ENCODE results near the gene TOP1.
"Not testable (repeated sequence)": the region's sequence is repeated elsewhere in the genome, so short reads cannot be mapped to it uniquely, and the experiment has no call there.

The TOP1 gene

DNA sequence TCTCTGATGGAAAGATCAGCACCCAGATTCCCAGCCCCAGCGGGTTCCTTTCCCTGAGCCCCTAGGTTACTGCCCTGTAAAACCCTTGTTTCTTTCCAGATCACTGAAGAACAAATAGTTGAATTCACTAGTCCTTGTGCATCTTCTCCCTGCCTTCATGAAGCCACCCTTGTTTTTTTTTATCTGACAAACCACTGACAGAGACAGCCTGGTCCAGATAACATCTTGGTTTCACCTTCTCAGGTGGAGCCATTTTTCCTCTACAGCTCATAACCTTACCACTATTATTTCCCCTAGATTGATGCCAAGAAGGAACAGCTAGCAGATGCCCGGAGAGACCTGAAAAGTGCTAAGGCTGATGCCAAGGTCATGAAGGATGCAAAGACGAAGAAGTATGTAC is 92.8 kb downstream of the TOP1 start:
- in situ Hi-C loops (cut with MboI; ENCODE audit: low sequenced_read_pairs), result no loop called here

DNA sequence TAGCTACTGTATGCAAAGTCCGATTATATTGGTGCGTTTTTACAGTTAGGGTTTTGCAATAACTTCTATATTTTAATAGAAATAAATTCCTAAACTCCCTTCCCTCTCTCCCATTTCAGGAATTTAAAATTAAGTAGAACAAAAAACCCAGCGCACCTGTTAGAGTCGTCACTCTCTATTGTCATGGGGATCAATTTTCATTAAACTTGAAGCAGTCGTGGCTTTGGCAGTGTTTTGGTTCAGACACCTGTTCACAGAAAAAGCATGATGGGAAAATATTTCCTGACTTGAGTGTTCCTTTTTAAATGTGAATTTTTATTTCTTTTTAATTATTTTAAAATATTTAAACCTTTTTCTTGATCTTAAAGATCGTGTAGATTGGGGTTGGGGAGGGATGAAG is 95.0 kb downstream of the TOP1 start:
- in situ Hi-C loops (cut with MboI; ENCODE audit: low sequenced_read_pairs), result no loop called here

DNA sequence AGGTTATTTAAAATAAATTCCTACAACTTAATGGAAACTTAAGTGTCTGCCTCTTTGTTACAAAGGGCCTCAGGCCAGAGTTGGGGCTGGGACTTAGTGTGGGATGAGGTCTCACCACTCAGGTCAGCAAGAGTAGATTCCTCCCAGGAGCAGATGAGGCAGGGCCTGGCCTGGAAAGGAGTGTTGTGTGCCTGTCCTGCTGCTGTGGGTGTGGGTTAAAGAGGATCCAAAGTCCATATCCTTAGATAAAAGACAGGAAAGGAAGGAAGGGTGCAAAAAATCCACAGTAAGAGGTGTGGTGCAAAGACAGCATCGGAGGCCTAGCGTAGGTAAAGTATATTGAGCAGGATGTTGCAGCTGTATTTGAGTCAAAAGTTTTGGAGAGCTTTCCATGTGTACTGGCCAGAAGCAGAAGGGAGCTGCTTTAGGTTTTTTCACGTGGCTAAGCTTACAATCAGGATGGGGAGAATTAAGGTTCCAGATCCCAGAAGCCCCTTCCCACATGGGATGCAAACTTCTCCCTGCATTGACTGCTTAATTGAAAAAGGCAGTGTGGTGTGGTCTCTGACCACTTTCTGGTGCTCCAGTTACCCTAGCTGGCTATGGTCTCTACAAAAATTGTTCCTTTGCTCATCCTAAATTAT is 96.0 kb downstream of the TOP1 start:
- in situ Hi-C loops (cut with MboI; ENCODE audit: low sequenced_read_pairs), result no loop called here

DNA sequence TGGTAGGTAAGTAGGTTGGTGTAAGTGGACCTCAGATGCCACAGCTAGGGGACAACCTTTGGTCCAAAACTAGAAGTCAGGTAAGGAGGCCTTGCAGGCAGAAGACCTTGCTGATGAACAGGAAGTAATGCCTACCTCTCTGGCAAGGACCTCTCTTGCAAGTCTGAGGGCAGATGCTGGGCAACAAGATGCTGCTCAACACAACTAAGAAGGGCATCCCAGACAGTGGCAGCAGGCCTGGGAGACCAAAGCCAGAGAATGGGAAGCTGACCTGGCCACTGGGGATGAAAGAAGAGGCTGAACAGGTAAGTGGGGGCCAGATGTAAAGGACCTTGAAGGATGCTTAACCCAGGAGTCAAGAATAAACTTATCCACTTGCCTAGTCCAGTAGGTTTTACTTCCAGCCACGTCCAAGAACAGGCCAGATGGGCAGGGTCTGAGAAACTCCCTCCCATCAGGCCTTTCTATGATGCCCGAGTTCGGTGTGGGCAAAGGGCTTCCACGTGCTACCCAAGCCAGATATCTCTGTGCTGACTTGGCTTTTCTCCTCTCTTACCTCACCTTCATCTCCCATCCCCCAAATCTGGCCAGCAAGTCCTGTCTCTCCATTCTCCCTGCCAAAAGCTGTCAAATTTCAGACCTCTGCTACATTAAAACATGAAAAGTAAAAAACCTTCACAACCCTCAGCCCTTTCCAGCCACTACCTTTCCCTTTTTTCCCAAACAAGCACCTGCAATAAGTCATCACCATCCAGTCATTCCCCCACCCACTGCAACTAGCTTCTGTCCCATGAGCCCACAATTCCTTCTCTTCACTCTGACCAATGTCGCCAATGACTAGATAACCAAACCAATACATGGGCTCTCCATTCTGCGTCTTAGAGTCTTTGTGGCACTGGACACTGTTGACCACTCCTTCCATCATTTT is 97.2 kb downstream of the TOP1 start:
- in situ Hi-C loops (cut with MboI; ENCODE audit: low sequenced_read_pairs), result no loop called here

DNA sequence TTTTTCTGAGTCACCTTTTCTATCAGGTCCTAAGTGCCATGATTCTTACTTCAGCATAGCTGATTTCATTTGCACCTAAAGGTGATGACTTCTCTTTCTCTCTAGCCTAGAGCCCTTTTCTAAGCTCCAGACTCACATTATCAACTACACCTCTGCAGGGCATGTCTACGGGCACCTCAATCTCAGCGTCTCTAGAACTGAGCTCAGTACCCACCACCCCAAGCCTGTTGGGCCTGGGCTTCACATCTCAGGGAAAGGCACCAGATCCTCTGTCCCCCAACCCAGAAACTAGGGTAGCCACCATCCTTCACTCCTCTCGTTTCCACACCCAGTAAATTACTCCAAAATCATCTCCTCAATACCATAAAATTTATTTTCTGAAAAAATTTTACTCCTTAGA is 98.1 kb downstream of the TOP1 start:
- in situ Hi-C loops (cut with MboI; ENCODE audit: low sequenced_read_pairs), result no loop called here

DNA sequence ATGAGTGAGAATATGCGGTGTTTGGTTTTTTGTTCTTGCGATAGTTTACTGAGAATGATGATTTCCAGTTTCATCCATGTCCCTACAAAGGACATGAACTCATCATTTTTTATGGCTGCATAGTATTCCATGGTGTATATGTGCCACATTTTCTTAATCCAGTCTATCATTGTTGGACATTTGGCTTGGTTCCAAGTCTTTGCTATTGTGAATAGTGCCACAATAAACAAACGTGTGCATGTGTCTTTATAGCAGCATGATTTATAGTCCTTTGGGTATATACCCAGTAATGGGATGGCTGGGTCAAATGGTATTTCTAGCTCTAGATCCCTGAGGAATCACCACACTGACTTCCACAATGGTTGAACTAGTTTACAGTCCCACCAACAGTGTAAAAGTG is 99.7 kb downstream of the TOP1 start:
- in situ Hi-C loops (cut with MboI; ENCODE audit: low sequenced_read_pairs), result not testable (repeated sequence)

DNA sequence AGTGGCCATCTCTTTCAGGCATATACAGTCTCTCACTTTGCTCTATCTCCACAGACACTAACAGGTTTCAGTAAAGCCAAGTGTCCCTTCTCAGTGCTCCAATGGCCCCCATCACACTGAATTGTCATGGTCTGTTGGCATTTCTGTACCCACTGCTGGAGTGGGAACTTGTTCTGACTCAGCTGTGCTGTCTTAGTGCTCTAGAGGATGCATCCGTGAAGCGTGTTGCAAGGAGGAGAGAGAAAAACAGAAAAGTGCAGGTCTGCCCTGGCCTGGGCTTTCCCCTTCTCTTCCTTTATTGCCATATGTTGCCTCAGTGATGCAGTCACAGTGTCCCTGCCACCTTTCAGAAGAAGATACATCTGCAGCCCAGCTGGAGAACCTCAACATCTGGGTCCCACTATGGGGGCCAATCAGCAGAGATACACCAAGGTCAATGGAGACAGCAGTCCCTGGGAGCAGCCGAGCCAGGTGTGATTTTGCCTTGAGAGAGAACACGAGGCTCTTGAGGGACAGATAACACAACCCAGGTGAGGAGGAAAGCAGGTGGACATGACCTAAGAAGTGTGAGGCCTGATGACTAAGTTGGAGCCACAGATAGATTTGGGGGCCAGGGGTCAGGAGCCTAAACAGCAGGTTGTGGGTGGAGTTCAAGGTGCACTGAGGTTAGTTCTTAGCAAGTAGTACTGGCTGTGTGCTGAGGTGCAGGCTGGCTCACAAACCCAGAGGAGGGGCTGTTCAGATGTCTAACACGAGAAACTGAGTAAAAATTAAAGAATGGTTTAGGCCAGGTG is 103.2 kb downstream of the TOP1 start:
- in situ Hi-C loops (cut with MboI; ENCODE audit: low sequenced_read_pairs), result no loop called here

DNA sequence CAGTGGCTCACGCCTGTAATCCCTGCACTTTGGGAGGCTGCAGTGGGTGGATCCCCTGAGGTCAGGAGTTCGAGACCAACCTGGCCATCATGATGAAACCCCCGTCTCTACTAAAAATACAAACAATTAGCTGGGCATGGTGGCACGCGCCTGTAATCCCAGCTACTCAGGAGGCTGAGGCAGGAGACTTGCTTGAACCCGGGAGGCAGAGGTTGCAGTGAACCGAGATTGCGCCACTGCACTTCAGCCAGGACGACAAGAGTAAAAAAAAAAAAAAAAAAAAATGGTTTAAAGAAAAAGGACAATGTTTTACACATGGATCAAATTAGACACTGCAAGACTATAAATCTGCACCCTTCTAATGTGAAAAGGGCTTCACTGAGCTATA is 103.8 kb downstream of the TOP1 start:
- in situ Hi-C loops (cut with MboI; ENCODE audit: low sequenced_read_pairs), result not testable (repeated sequence)

DNA sequence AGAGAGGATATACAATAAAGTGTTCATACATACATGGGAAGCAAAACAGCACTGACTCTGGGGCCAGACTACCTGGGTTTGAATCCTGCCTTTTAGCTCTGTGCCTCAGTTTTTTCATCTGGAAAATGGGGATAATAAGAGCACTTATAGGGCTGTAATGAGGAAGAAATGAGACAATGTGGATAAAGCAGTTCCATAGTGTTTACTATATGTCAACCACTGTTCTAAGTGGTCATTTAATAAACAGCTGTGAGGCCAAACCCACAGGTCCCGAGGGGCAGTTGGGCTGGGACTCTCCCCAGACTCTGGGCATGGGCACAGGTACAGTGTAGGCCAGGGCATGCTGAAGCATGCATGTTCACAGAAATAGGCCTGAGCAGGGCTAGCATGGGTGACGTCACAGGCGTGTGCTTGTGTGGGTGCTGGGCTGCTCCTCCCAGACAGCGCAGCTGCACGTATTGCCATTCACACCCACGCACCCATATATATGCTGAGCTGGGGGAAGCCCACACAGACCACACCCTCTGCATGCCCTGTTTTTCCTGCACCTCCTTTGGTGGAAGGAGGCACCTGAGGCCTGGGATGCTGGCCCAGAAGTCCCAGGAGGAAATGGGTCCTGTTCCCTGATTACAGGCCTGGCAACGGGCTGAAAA is 105.2 kb downstream of the TOP1 start:
- in situ Hi-C loops (cut with MboI; ENCODE audit: low sequenced_read_pairs), result no loop called here

DNA sequence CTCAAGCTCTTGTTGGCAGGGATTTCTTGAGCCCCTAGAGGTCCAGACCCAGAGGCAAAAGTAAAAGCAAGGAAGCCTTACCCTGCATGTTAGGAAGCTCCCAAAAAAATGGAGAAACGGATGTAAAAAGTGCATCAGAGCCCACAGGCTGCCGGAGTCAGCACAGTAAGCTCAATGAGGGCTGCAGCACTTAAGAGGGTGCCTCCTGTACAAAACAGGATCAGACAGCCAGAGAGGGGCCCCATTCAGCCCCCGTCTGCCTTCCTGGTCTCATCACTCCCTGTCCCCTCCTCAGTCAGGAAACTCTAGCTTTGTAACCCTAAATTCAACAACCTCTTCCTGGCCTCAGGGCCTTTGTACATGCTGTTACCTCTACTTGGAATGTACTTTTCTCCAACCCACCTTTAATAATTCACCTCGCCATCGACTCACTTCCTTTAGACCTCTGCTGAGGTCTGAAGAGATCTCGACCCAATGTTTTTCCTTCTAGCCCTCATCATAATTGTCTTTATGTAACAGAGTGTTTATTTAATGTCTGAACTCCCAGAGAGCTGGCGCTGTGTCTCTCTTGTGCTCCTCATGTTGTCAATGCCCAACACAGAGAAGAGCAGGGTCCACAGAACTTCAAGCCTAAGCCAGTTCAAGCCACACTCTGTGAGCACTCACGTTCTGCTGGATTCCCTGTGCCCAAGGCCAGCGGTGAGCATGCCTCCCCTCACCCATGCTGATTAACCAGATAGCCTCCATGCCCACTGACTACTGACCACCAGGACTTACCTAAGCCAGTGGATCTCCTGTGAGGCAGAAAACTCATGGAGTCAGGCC is 106.0 kb downstream of the TOP1 start:
- in situ Hi-C loops (cut with MboI; ENCODE audit: low sequenced_read_pairs), result no loop called here

DNA sequence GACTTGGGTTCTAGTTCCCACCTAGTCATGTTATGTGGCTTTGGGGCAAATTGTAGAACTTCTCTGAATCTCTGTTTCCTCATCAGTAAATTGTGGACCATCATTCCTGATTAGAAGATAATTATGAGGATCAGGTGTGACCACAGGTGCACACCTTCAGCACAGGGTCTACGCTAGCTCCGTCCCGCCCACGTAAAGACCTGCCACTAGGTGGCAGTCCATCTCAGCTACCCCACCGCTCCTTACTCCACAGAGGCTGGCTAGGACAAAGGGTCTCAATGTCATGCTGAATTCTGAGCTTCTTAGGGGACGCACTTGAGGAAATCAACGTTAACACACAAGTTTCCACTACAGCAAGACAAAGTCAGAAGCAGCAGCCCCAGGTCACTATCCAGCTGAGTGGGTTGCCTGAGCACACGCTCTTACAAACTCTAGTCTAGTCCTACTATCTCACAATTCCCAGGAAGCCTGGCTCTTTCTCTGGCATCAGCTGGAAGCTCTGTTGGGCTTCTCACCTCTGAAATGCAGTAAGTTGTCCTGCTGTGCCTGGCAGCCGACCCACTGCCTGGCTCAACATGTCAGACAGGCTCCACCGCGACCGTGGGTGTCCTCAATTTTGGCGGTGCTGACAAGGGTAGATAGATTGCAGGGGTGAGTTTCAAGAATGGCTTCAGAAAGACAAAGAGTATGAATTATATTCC is 106.7 kb downstream of the TOP1 start:
- in situ Hi-C loops (cut with MboI; ENCODE audit: low sequenced_read_pairs), result no loop called here

DNA sequence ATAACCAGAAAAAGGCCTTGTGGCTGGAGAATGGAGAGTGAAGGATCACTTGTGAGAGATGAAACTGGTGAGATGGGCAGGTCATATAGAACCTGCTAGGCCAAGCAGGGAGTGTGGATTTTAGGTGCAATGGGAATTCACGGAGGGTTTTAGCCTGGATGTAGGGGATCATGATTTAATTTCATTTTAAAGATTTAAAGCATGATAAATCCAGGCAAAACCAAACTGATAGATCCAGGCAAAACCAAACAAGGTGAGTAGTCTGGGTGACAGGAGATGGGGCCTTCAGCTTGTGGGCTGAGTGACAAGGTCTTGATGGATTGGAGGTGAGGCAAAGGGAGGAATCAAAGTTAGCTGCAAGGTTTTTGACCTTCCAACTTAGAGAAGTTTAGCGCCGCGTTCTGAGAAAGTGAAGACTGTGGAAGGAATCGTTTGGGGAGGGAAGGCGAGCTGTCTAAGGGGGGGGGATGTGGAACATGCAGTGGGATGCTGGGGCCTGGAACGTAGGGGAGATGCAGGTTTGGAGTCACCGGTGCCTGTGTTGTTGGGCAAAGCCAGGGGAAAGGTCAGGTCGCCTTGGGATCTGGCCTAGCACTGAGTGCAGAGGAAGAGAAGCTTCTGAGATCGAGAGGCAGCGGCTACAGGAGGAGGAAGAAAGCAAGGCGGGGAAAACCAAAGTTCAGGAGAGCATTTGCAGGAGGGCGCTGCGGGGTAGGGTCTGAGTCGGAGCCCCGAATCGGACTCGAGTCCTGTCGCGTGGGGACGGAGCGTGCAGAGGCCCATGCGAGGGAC is 107.5 kb downstream of the TOP1 start:
- in situ Hi-C loops (cut with MboI; ENCODE audit: low sequenced_read_pairs), result no loop called here

DNA sequence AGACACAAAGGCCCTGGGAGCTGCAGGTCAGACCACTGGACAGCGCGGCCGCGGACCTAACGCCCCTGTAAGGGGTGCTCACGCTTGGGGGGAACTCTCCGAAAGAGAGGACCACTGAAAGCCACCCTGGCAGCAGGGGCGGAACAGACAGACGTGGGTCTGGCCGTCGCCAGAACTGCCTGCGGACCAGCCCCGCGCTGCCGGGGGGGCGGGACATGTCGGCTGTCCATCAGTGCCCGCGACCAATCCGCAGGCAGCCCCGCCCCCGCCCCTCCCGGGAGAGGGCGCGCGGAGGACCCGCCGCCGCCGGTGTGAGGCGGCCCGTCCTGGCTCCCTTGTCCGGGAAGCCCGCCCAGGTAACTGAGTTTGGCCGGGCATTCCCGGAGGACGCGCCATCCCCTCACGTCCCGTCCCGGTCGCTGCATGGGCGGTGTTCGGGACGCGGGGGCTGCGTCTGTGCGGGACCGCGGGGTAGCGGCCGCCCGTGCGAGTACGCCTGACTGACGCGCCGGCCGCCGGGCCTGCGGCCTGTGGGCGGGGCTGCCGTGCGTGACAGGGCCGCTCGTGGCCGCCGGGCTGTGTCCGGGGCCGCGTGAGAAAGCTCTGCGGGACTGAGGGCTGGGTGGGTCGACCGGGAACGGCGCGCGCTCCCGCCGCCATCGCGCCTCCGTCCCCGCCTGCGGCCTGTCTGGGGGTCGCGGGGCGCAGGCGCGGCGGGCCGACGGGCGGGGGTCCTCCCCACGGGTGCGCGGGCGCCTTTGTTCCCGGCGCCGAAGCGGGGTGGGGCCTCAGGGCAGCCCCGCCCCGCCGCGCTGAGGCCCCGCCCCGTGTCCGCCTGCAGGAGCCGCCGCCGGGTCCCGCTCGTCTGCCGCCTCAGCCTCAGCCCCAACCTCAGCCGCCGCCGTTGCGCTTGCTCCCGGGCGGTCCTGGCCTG is 108.3 kb downstream of the TOP1 start, which contains the start of gene PLCG1:
PLCG1 (plus strand) TSS at position 864 of the 934 bp plus-strand sequence. CDS start 99 bp downstream, outside the sequence.
- in situ Hi-C loops (cut with MboI; ENCODE audit: low sequenced_read_pairs), result no loop called here

DNA sequence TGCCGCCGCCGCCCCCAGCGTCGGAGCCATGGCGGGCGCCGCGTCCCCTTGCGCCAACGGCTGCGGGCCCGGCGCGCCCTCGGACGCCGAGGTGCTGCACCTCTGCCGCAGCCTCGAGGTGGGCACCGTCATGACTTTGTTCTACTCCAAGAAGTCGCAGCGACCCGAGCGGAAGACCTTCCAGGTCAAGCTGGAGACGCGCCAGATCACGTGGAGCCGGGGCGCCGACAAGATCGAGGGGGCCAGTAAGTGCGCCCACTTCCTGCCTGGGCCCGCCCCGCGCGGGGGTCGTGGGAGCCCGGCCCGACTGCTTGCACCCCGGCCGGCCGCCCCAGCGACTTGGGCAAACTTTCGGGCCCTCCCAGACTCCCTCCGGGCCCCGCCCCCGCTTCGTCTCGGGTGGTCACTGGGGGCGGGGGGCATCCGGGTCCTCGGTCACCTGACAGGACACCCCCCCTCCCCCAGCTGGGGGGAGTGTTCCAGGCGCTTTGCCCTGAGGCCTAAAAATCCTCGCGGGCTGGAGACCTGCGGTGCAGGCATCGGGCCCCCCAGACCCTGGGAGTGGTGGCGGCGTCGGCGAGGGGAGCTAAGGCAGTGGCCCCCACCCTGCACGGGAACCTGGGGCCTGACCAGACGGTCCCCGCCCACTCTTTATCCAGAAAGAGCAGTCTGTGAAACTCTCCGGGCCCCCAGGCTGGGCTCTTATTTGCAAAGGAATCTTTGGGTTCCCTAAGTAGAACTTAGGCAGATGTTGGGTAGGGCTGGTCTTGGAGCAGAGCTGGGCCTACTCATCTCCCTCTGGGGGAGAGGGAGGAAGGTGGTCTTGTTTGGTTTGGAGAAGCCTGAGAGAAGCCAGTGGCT is 109.2 kb downstream of the TOP1 start:
- in situ Hi-C loops (cut with MboI; ENCODE audit: low sequenced_read_pairs), result no loop called here

DNA sequence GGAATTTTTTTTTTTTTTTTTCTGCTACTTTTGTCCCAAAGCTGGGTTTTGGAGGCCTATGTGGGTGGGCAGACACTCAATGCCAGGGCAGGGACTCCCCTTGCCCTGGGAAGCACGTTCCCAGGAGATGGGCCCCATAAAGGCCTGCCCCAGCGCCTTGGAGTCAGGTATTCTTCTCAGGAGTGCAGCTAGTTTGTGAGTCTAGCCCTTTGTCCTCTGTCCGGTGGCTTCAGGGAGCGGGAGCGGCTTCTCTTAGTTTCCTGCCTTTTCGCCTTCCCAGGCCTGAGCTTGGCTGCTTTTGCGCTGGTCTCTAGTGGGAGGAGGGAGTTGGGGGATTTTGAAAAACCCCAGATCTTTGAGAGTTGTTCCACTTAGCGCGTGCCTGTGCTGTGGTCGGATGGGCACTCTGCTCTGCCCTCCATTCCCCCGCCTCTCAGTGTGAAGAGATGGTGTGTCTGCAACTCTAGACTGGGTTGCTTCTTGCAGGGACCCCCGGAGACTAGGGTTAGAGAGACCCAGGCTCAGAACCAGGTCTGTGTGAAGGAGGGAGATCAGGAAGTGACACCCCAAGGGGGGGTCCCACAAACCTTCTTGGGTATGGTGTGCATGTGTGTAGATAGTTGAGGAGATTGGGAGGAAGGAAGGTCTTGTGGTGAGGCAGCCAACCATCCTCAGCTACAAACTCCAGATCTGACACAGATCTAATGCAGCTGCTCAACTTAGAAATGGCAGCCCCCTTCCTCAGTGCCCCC is 110.0 kb downstream of the TOP1 start:
- in situ Hi-C loops (cut with MboI; ENCODE audit: low sequenced_read_pairs), result no loop called here

Measured in HL-60/S4 treated with phorbol 12-myristate 13-acetate at 8.2 ng/mL for 4 days and 3 days (cell line).